ENCODE results near the gene PIGQ.

PIGQ gene

GRCh38 chr16:608019-608418 is 38.3 kb downstream of the PIGQ start:
- Histone ChIP-seq H3K4me1 (ENCODE audit: control insufficient read depth, insufficient read depth, low read length, poor library complexity, severe bottlenecking) (no peaks in the 10 kb centered on the region), H3K9me3 (ENCODE audit: control insufficient read depth, low read length) (no peaks in the 10 kb centered on the region), H3K27ac (ENCODE audit: insufficient read depth, low read length, poor library complexity, severe bottlenecking) (no peak overlapping the region), H3K36me3 (ENCODE audit: control insufficient read depth, insufficient read depth, low read length) (peaks cover under 1% of the 10 kb centered on the region), H3K4me3 (ENCODE audit: insufficient read depth, low read depth, low read length, poor library complexity, severe bottlenecking) (no peak overlapping the region), H3K27me3 (replicated peaks; ENCODE audit: control insufficient read depth, insufficient read depth, low read length, poor library complexity, severe bottlenecking) (no peaks in the 10 kb centered on the region)
- DNase-seq = no peak

- H3K27ac ChIP-seq (ENCODE audit: insufficient read depth, low read length, poor library complexity, severe bottlenecking) = no peak overlapping the region
- no peak overlapping the region for H3K4me3 ChIP-seq (ENCODE audit: insufficient read depth, low read depth, low read length, poor library complexity, severe bottlenecking)
- H3K9me3 ChIP-seq (ENCODE audit: control insufficient read depth, low read length) = no peaks in the 10 kb centered on the region
- H3K36me3 ChIP-seq (ENCODE audit: control insufficient read depth, insufficient read depth, low read length) = peaks cover 5% of the 10 kb centered on the region
- no peaks in the 10 kb centered on the region for H3K27me3 ChIP-seq (replicated peaks; ENCODE audit: control insufficient read depth, insufficient read depth, low read length, poor library complexity, severe bottlenecking)
- H3K4me1 ChIP-seq (ENCODE audit: control insufficient read depth, insufficient read depth, low read length, poor library complexity, severe bottlenecking) = no peaks in the 10 kb centered on the region
- DNase-seq = no peak
Measured at GRCh38 chr16:609316-609715, 39.5 kb downstream of the PIGQ start.

GRCh38 chr16:609984-610383 is 40.2 kb downstream of the PIGQ start:
- Histone ChIP-seq H3K27me3 (replicated peaks; ENCODE audit: control insufficient read depth, insufficient read depth, low read length, poor library complexity, severe bottlenecking) (no peaks in the 10 kb centered on the region), H3K4me3 (ENCODE audit: insufficient read depth, low read depth, low read length, poor library complexity, severe bottlenecking) (no peak overlapping the region), H3K9me3 (ENCODE audit: control insufficient read depth, low read length) (no peaks in the 10 kb centered on the region), H3K27ac (ENCODE audit: insufficient read depth, low read length, poor library complexity, severe bottlenecking) (no peak overlapping the region), H3K36me3 (ENCODE audit: control insufficient read depth, insufficient read depth, low read length) (peaks cover 5% of the 10 kb centered on the region), H3K4me1 (ENCODE audit: control insufficient read depth, insufficient read depth, low read length, poor library complexity, severe bottlenecking) (no peaks in the 10 kb centered on the region)
- DNase-seq = no peak

GRCh38 chr16:610513-611381 is 41.0 kb downstream of the PIGQ start:
- Histone ChIP-seq H3K4me1 (ENCODE audit: control insufficient read depth, insufficient read depth, low read length, poor library complexity, severe bottlenecking) (no peaks in the 10 kb centered on the region), H3K27me3 (replicated peaks; ENCODE audit: control insufficient read depth, insufficient read depth, low read length, poor library complexity, severe bottlenecking) (no peaks in the 10 kb centered on the region), H3K36me3 (ENCODE audit: control insufficient read depth, insufficient read depth, low read length) (peaks cover 5% of the 10 kb centered on the region), H3K9me3 (ENCODE audit: control insufficient read depth, low read length) (no peaks in the 10 kb centered on the region), H3K4me3 (ENCODE audit: insufficient read depth, low read depth, low read length, poor library complexity, severe bottlenecking) (no peak overlapping the region), H3K27ac (ENCODE audit: insufficient read depth, low read length, poor library complexity, severe bottlenecking) (no peak overlapping the region)
- peak; percentile 19 to 34 (median 25) for DNase-seq

GRCh38 chr16:615122-615521 is 45.4 kb downstream of the PIGQ start:
- no peak for DNase-seq
- peaks cover 9% of the 10 kb centered on the region for H3K36me3 ChIP-seq (ENCODE audit: control insufficient read depth, insufficient read depth, low read length)
- no peaks in the 10 kb centered on the region for H3K27me3 ChIP-seq (replicated peaks; ENCODE audit: control insufficient read depth, insufficient read depth, low read length, poor library complexity, severe bottlenecking)
- no peak overlapping the region for H3K27ac ChIP-seq (ENCODE audit: insufficient read depth, low read length, poor library complexity, severe bottlenecking)
- H3K4me3 ChIP-seq (ENCODE audit: insufficient read depth, low read depth, low read length, poor library complexity, severe bottlenecking) = no peak overlapping the region
- no peaks in the 10 kb centered on the region for H3K4me1 ChIP-seq (ENCODE audit: control insufficient read depth, insufficient read depth, low read length, poor library complexity, severe bottlenecking)
- no peaks in the 10 kb centered on the region for H3K9me3 ChIP-seq (ENCODE audit: control insufficient read depth, low read length)

GRCh38 chr16:616733-617586 is 47.2 kb downstream of the PIGQ start:
- peaks cover 9% of the 10 kb centered on the region for H3K36me3 ChIP-seq (ENCODE audit: control insufficient read depth, insufficient read depth, low read length)
- H3K27me3 ChIP-seq (replicated peaks; ENCODE audit: control insufficient read depth, insufficient read depth, low read length, poor library complexity, severe bottlenecking) = no peaks in the 10 kb centered on the region
- H3K4me1 ChIP-seq (ENCODE audit: control insufficient read depth, insufficient read depth, low read length, poor library complexity, severe bottlenecking) = no peaks in the 10 kb centered on the region
- H3K27ac ChIP-seq (ENCODE audit: insufficient read depth, low read length, poor library complexity, severe bottlenecking) = no peak overlapping the region
- no peaks in the 10 kb centered on the region for H3K9me3 ChIP-seq (ENCODE audit: control insufficient read depth, low read length)
- H3K4me3 ChIP-seq (ENCODE audit: insufficient read depth, low read depth, low read length, poor library complexity, severe bottlenecking) = no peak overlapping the region
- DNase-seq = no peak

- no peaks in the 10 kb centered on the region for H3K4me1 ChIP-seq (ENCODE audit: control insufficient read depth, insufficient read depth, low read length, poor library complexity, severe bottlenecking)
- no peaks in the 10 kb centered on the region for H3K9me3 ChIP-seq (ENCODE audit: control insufficient read depth, low read length)
- no peak overlapping the region for H3K4me3 ChIP-seq (ENCODE audit: insufficient read depth, low read depth, low read length, poor library complexity, severe bottlenecking)
- H3K27ac ChIP-seq (ENCODE audit: insufficient read depth, low read length, poor library complexity, severe bottlenecking) = no peak overlapping the region
- no peak for DNase-seq
- peaks cover 9% of the 10 kb centered on the region for H3K36me3 ChIP-seq (ENCODE audit: control insufficient read depth, insufficient read depth, low read length)
- H3K27me3 ChIP-seq (replicated peaks; ENCODE audit: control insufficient read depth, insufficient read depth, low read length, poor library complexity, severe bottlenecking) = no peaks in the 10 kb centered on the region
Measured at GRCh38 chr16:617855-618254, 48.1 kb downstream of the PIGQ start.

- Histone ChIP-seq H3K27ac (ENCODE audit: insufficient read depth, low read length, poor library complexity, severe bottlenecking) (no peak overlapping the region), H3K27me3 (replicated peaks; ENCODE audit: control insufficient read depth, insufficient read depth, low read length, poor library complexity, severe bottlenecking) (no peaks in the 10 kb centered on the region), H3K4me1 (ENCODE audit: control insufficient read depth, insufficient read depth, low read length, poor library complexity, severe bottlenecking) (no peaks in the 10 kb centered on the region), H3K36me3 (ENCODE audit: control insufficient read depth, insufficient read depth, low read length) (peaks cover 4% of the 10 kb centered on the region), H3K9me3 (ENCODE audit: control insufficient read depth, low read length) (no peaks in the 10 kb centered on the region), H3K4me3 (ENCODE audit: insufficient read depth, low read depth, low read length, poor library complexity, severe bottlenecking) (no peak overlapping the region)
- no peak for DNase-seq
Measured at GRCh38 chr16:619476-620100, 49.8 kb downstream of the PIGQ start.

- Histone ChIP-seq H3K4me3 (ENCODE audit: insufficient read depth, low read depth, low read length, poor library complexity, severe bottlenecking) (no peak overlapping the region), H3K36me3 (ENCODE audit: control insufficient read depth, insufficient read depth, low read length) (peaks cover 4% of the 10 kb centered on the region), H3K4me1 (ENCODE audit: control insufficient read depth, insufficient read depth, low read length, poor library complexity, severe bottlenecking) (no peaks in the 10 kb centered on the region), H3K27ac (ENCODE audit: insufficient read depth, low read length, poor library complexity, severe bottlenecking) (no peak overlapping the region), H3K27me3 (replicated peaks; ENCODE audit: control insufficient read depth, insufficient read depth, low read length, poor library complexity, severe bottlenecking) (no peaks in the 10 kb centered on the region), H3K9me3 (ENCODE audit: control insufficient read depth, low read length) (no peaks in the 10 kb centered on the region)
- no peak for DNase-seq
Measured at GRCh38 chr16:620700-621525, 51.1 kb downstream of the PIGQ start.

All from effector memory CD4-positive, alpha-beta T cell (primary cell).